Panc1 (cell line): ENCODE data around the gene KIF4A. TPM values are rescaled to one million over a fixed set of nuclear protein-coding genes. Genes with fewer than 3 reads are reported as not detected.

Experiments used
- ATAC-seq: fragments of 200-7000 bp; cut with Tn5 transposase; 2 replicates; pipeline ENCODE4 v1.9.1; 2020; ENCODE audit warnings: mild to moderate bottlenecking, moderate library complexity
- BruUV-seq: library from RNA; stranded (reverse); fragments of 400-500 nt; replicated peaks from 2 replicates; lab custom pipeline; 2021; lab: Mats Ljungman, UMichigan
- CTCF ChIA-PET: fragments of 300-600 bp; sonication (Branson Sonifier 250); formaldehyde crosslinking; loops from one replicate; lab custom pipeline; 2022; ENCODE audit warnings: antibody characterized with exemption; lab: Charles Lee
- POLR2A ChIA-PET: fragments of 300-600 bp; sonication (Branson Sonifier 250); formaldehyde crosslinking; loops from one replicate; lab custom pipeline; 2022; ENCODE audit warnings: antibody characterized with exemption; lab: Charles Lee
- DNase-seq: peaks from one replicate; pipeline ENCODE4 v3.0.0-alpha.2; 2010; ENCODE audit warnings: low read depth, low spot score
- H3K27ac ChIP-seq: 2 replicates; pipeline ENCODE4 v1.5.1; 2011; ENCODE audit warnings: mild to moderate bottlenecking, low read length, inconsistent platforms
- H3K27me3 ChIP-seq: fragments of 200-500 bp; sonication (Bioruptor generic); 2 replicates; pipeline ENCODE4 v1.6.0; 2014; ENCODE audit warnings: low read length, inconsistent platforms; ENCODE audit not compliant: control insufficient read depth, insufficient read depth
- H3K36me3 ChIP-seq: fragments of 200-500 bp; sonication (Bioruptor generic); 2 replicates; pipeline ENCODE4 v1.5.1; 2014; ENCODE audit warnings: inconsistent platforms, mild to moderate bottlenecking, low read length, moderate library complexity; ENCODE audit not compliant: control insufficient read depth, insufficient read depth
- H3K4me1 ChIP-seq: 2 replicates; pipeline ENCODE4 v1.5.1; 2011; ENCODE audit warnings: inconsistent platforms, mild to moderate bottlenecking, low read length, moderate library complexity; ENCODE audit not compliant: control insufficient read depth, insufficient read depth
- H3K4me3 ChIP-seq, 2 experiments: 2 replicates each; pipeline ENCODE4 v1.5.1; 2011 to 2012; ENCODE audit warnings: low read depth in 2 of 2, low read length in 2 of 2, mild to moderate bottlenecking in 2 of 2, inconsistent platforms in 1 of 2, moderate library complexity in 1 of 2
- H3K9me3 ChIP-seq: fragments of 200-500 bp; sonication (Bioruptor generic); 2 replicates; pipeline ENCODE4 v1.5.1; 2014; ENCODE audit warnings: low read depth, mild to moderate bottlenecking, inconsistent platforms, low read length, moderate library complexity; ENCODE audit not compliant: control insufficient read depth, insufficient read depth
- POLR2AphosphoS5 ChIP-seq: IDR thresholded peaks from 2 replicates; pipeline ENCODE4 v1.6.1; 2012; ENCODE audit warnings: mild to moderate bottlenecking, low read depth, low read length, moderate library complexity
- REST ChIP-seq, 2 experiments: IDR thresholded peaks; 2 replicates each; pipeline ENCODE4 v1.6.1; 2011 to 2012; ENCODE audit warnings: low read depth in 2 of 2, control low read depth in 1 of 2, low read length in 1 of 2, mild to moderate bottlenecking in 1 of 2, moderate library complexity in 1 of 2; ENCODE audit not compliant: insufficient read depth in 1 of 2
- SIN3A ChIP-seq: IDR thresholded peaks from 2 replicates; pipeline ENCODE4 v1.6.1; 2012; ENCODE audit warnings: low read depth, mild to moderate bottlenecking, low read length, moderate library complexity, borderline replicate concordance; ENCODE audit not compliant: insufficient read depth
- TCF7L2 ChIP-seq: IDR thresholded peaks from 2 replicates; pipeline ENCODE4 v1.6.1; 2011; ENCODE audit warnings: mild to moderate bottlenecking, low read depth, low read length, inconsistent platforms
- in situ Hi-C: cut with HindIII; loops from 2 replicates; pipeline ENCODE4 v1.10.0; 2016; ENCODE audit warnings: low sequenced_read_pairs, low pct_unique_long_range_greater_than_20kb
- intact Hi-C: fragments of 100-400 bp; cut with micrococcal nuclease; formaldehyde crosslinking; loops from one replicate; pipeline ENCODE4 v1.10.0; 2022; ENCODE audit not compliant: unreplicated experiment
- total RNA-seq: library from RNA; stranded (reverse); gene quantifications from one replicate; pipeline ENCODE4 v1.2.1, GENCODE V29; 2021; ENCODE audit not compliant: unreplicated experiment
- TF ChIP-seq, protein P1 (sequence below): fragments of 450-650 bp; IDR thresholded peaks from 2 replicates; pipeline ENCODE4 v1.5.1; 2017; ENCODE audit warnings: mild to moderate bottlenecking

The KIF4A gene
- total RNA-seq, 1 experiment from 2014 or later = 62.6 TPM

DNA sequence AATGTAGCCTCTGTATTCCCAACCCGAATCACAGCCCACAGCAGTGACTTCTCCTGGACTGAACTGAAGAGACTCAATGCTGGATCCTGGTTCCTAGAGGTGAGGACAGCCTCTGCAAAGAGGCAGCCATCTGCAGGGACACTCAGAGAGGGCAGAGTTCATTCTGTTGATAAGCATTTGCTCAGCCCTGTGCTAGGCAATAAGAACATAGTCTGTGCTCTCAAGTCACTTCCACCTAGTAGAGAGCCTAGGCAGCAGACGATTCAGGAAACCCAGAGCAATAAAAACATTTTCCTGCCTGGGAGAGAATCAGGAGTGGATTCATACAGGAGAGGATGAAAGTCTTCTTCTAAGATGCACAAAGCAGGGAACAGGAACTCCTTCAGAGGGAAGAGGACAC, 137.5 kb downstream of the KIF4A start:
- intact Hi-C loops (no loop called here), in situ Hi-C loops (no loop called here)
- CTCF ChIA-PET = no interaction called here
- no peaks in the 10 kb centered on the region for H3K27me3 ChIP-seq
- no TSS peak for BruUV-seq
- H3K4me1 ChIP-seq = no peaks in the 10 kb centered on the region
- POLR2A ChIA-PET = no interaction called here
- TF ChIP-seq, protein P1, sequence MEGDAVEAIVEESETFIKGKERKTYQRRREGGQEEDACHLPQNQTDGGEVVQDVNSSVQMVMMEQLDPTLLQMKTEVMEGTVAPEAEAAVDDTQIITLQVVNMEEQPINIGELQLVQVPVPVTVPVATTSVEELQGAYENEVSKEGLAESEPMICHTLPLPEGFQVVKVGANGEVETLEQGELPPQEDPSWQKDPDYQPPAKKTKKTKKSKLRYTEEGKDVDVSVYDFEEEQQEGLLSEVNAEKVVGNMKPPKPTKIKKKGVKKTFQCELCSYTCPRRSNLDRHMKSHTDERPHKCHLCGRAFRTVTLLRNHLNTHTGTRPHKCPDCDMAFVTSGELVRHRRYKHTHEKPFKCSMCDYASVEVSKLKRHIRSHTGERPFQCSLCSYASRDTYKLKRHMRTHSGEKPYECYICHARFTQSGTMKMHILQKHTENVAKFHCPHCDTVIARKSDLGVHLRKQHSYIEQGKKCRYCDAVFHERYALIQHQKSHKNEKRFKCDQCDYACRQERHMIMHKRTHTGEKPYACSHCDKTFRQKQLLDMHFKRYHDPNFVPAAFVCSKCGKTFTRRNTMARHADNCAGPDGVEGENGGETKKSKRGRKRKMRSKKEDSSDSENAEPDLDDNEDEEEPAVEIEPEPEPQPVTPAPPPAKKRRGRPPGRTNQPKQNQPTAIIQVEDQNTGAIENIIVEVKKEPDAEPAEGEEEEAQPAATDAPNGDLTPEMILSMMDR = no peak
- TF ChIP-seq SIN3A (no peak), REST (IDR thresholded peaks at IDR 0.05; ENCODE audit: insufficient read depth in 1 of 2, low read depth in 2 of 2, low read length in 1 of 2) (no peak), TCF7L2 (no peak), POLR2AphosphoS5 (no peak)
- no peaks in the 10 kb centered on the region for H3K9me3 ChIP-seq
- no peak overlapping the region for H3K27ac ChIP-seq
- DNase-seq (no peak), ATAC-seq (no peak)
- H3K4me3 ChIP-seq = no peak overlapping the region
- no peaks in the 10 kb centered on the region for H3K36me3 ChIP-seq

- no peak overlapping the region for H3K27ac ChIP-seq
- in situ Hi-C loops = no loop called here
- ATAC-seq (no peak), DNase-seq (no peak)
- peaks cover 4% of the 10 kb centered on the region; the same call in 1 of the 2 replicates for H3K4me1 ChIP-seq
- POLR2A ChIA-PET = no interaction called here
- CTCF ChIA-PET = no interaction called here
- H3K36me3 ChIP-seq = no peaks in the 10 kb centered on the region
- no peak for TF ChIP-seq TCF7L2
- TF ChIP-seq, protein P1 = no peak
- TF ChIP-seq SIN3A = no peak
- no peak for TF ChIP-seq REST (IDR thresholded peaks at IDR 0.05; ENCODE audit: insufficient read depth in 1 of 2, low read depth in 2 of 2, low read length in 1 of 2)
- TF ChIP-seq POLR2AphosphoS5 = no peak
- BruUV-seq = no TSS peak
- intact Hi-C loops = no loop called here
- no peaks in the 10 kb centered on the region for H3K9me3 ChIP-seq
- no peaks in the 10 kb centered on the region for H3K27me3 ChIP-seq
- H3K4me3 ChIP-seq = no peak overlapping the region
These were observed 139.9 kb downstream of the KIF4A start for GRCh38 chrX:70429759-70430158.
